GM18867 (cell line): ENCODE data around the gene CCDC92.

ENCODE experiments used
- ATAC-seq: cut with Tn5 transposase; IDR thresholded peaks from one replicate; pipeline ENCODE4 v1.9.1; 2021; ENCODE audit warnings: mild to moderate bottlenecking, moderate library complexity; ENCODE audit not compliant: unreplicated experiment

Gene CCDC92

GRCh38 chr12:124002021-124002644 is 29.5 kb upstream of the CCDC92 start:
- ATAC-seq = no peak

- ATAC-seq = no peak
Measured at GRCh38 chr12:124001343-124001742, 28.7 kb upstream of the CCDC92 start.

- no peak for ATAC-seq
Measured at GRCh38 chr12:124000111-124000510, 27.5 kb upstream of the CCDC92 start.

GRCh38 chr12:123998991-123999359 is 26.3 kb upstream of the CCDC92 start:
- ATAC-seq = no peak

GRCh38 chr12:123998344-123998990 is 25.8 kb upstream of the CCDC92 start:
- no peak for ATAC-seq

GRCh38 chr12:123997908-123998307 is 25.3 kb upstream of the CCDC92 start:
- ATAC-seq = no peak

GRCh38 chr12:123997033-123997822 is 24.6 kb upstream of the CCDC92 start:
- no peak for ATAC-seq

GRCh38 chr12:123996581-123996980 is 23.9 kb upstream of the CCDC92 start:
- ATAC-seq = no peak

- no peak for ATAC-seq
Measured at GRCh38 chr12:123995023-123995748, 22.6 kb upstream of the CCDC92 start.

GRCh38 chr12:123992118-123992825 is 19.6 kb upstream of the CCDC92 start:
- ATAC-seq = no peak

- ATAC-seq = no peak
Measured at GRCh38 chr12:123991372-123991951, 18.8 kb upstream of the CCDC92 start.

- no peak for ATAC-seq
Measured at GRCh38 chr12:123990511-123990910, 17.9 kb upstream of the CCDC92 start.

GRCh38 chr12:123989753-123990152 is 17.1 kb upstream of the CCDC92 start:
- ATAC-seq = no peak

- ATAC-seq = no peak
Measured at GRCh38 chr12:123989168-123989567, 16.5 kb upstream of the CCDC92 start.

- ATAC-seq = no peak
Measured at GRCh38 chr12:123987022-123987421, 14.4 kb upstream of the CCDC92 start.

- ATAC-seq = no peak
Measured at GRCh38 chr12:123986374-123986965, 13.8 kb upstream of the CCDC92 start.

GRCh38 chr12:123984903-123985302 is 12.3 kb upstream of the CCDC92 start:
- ATAC-seq = no peak

GRCh38 chr12:123983822-123984485 is 11.3 kb upstream of the CCDC92 start:
- no peak for ATAC-seq

GRCh38 chr12:123982269-123982668 is 9.6 kb upstream of the CCDC92 start:
- no peak for ATAC-seq
